Measurements from ENCODE around the gene IL34. TPM values are rescaled to one million over a fixed set of nuclear protein-coding genes. Genes with fewer than 3 reads are reported as not detected.

IL34 gene
- total and polyA plus RNA-seq, 2 of the 13 experiments (the other 11 are each of a cell fraction or from before 2014, with no cell fraction given), result 1.2 to 1.3 TPM

GRCh38 chr16:70679671-70680494 is 33.5 kb downstream of the IL34 start:
- WGBS (ENCODE audit: low lambda C conversion rate), result 96% methylated on average over 76 of the region's 80 CpGs
- DNase-seq (ENCODE audit: low spot score) (no peak), FAIRE-seq (no peak), ATAC-seq (no peak)
- Histone ChIP-seq H3K27ac (ENCODE audit: extremely low read length, insufficient read depth, low read length) (peak overlapping the region; percentile 91), H3K79me2 (ENCODE audit: insufficient read depth, low read length) (peaks cover 59% of the 10 kb centered on the region), H2AFZ (ENCODE audit: low read length) (no peak overlapping the region), H3K4me2 (ENCODE audit: low read depth, low read length) (no peak overlapping the region), H3K9ac (ENCODE audit: insufficient read depth, low read depth, low read length) (0 out of 2 replicates have a peak overlapping the region, but pooled peaks have one; percentile 95), H3K4me3 (replicated peaks in 1 of 3; ENCODE audit: insufficient read depth in 1 of 3, low read depth in 2 of 3, low read length in 3 of 3) (no peak overlapping the region; a peak in 1 of 6 replicates), H3K36me3 (replicated peaks in 1 of 2; ENCODE audit: control insufficient read depth in 1 of 2, insufficient read depth in 2 of 2, low read length in 2 of 2) (peaks cover 51 to 65% of the 10 kb centered on the region in 2 experiments), H3K9me3 (ENCODE audit: low read length) (no peaks in the 10 kb centered on the region), H3K27me3 (ENCODE audit: control insufficient read depth in 1 of 2, insufficient read depth in 2 of 2, low read length in 2 of 2) (no peaks in the 10 kb centered on the region; a peak in 1 of 5 replicates), H3K4me1 (ENCODE audit: insufficient read depth, low read length) (peaks cover 39% of the 10 kb centered on the region), H4K20me1 (ENCODE audit: insufficient read depth, low read length) (peaks cover 15% of the 10 kb centered on the region; the same call in 1 of the 2 replicates)
- no TSS peak for BruUV-seq (replicated peaks)
- intact Hi-C loops (cut with micrococcal nuclease; ENCODE audit: unreplicated experiment) (no loop called here), in situ Hi-C loops (cut with HindIII; ENCODE audit: extremely low pct_ligation_motif_present, low pct_unique_long_range_greater_than_20kb) (no loop called here)
- CTCF ChIA-PET (ENCODE audit: low intra/inter-chr PET ratio, low total read pairs), result interaction anchor here (0.9 to 3.0 kb wide), 2 partner anchors 59 to 91 kb away, joined by 5 to 21 read pairs; no protein-coding TSS in a partner anchor
- POLR2A ChIA-PET, result interaction anchor here (1.1 to 18.7 kb wide), 4 partner anchors 20 to 66 kb away, joined by 3 to 536 read pairs (median 111); no protein-coding TSS in a partner anchor
- TF ChIP-seq PAWR (CRISPR knock-in tag; IDR thresholded peaks at IDR 0.05; ENCODE audit: borderline replicate concordance) (no peak), PRPF4 (IDR thresholded peaks at IDR 0.05; ENCODE audit: low read depth, low read length, poor library complexity, severe bottlenecking) (no peak), NFYB (CRISPR knock-in tag; IDR thresholded peaks at IDR 0.05) (no peak), HDAC1 (CRISPR knock-in tag; IDR thresholded peaks at IDR 0.05) (no peak), DNMT1 (CRISPR knock-in tag; IDR thresholded peaks at IDR 0.05) (0 out of 2 replicates have a peak, but pooled peaks have one; percentile 47), ZBTB33 (CRISPR knock-in tag; IDR thresholded peaks at IDR 0.05) (peak; percentile 90), ZNF337 (CRISPR knock-in tag; IDR thresholded peaks at IDR 0.05; ENCODE audit: borderline replicate concordance, low read depth) (no peak), ZNF749 (CRISPR knock-in tag; IDR thresholded peaks at IDR 0.05; ENCODE audit: borderline replicate concordance) (no peak), ZSCAN20 (CRISPR knock-in tag; IDR thresholded peaks at IDR 0.05; ENCODE audit: borderline replicate concordance) (no peak), SKI (IDR thresholded peaks at IDR 0.05; ENCODE audit: partially characterized antibody) (no peak), IRF2 (CRISPR knock-in tag; IDR thresholded peaks at IDR 0.05) (no peak), HNRNPL (IDR thresholded peaks at IDR 0.05; ENCODE audit: low read depth, low read length) (0 out of 2 replicates have a peak, but pooled peaks have one; percentile 57), MED8 (CRISPR knock-in tag; IDR thresholded peaks at IDR 0.05; ENCODE audit: insufficient replicate concordance) (no peak), CEBPG (CRISPR knock-in tag; IDR thresholded peaks at IDR 0.05) (no peak), RBM39 (IDR thresholded peaks at IDR 0.05; ENCODE audit: low read depth, low read length, poor library complexity, severe bottlenecking) (no peak), REXO4 (CRISPR knock-in tag; IDR thresholded peaks at IDR 0.05; ENCODE audit: borderline replicate concordance) (no peak), KLF16 (CRISPR knock-in tag; IDR thresholded peaks at IDR 0.05) (no peak), ZHX1 (CRISPR knock-in tag; IDR thresholded peaks at IDR 0.05; ENCODE audit: low read depth) (no peak), KDM5B (CRISPR knock-in tag; IDR thresholded peaks at IDR 0.05; ENCODE audit: borderline replicate concordance) (no peak), MLLT10 (CRISPR knock-in tag; IDR thresholded peaks at IDR 0.05) (no peak)
